Stimulated activated naive CD8-positive, alpha-beta T cell treated with anti-CD3 and anti-CD28 coated beads, Interleukin-15, Interleukin-2, amounts not matched to agents 100 U/mL and 50 U/mL, for 24 hours (primary cell): Measurements from ENCODE around the gene LRRC73.
"Not testable (repeated sequence)": the region's sequence is repeated elsewhere in the genome, so short reads cannot be mapped to it uniquely, and the experiment has no call there.

Experiments
- ATAC-seq: fragments of 150-1000 bp; cut with Tn5 transposase; one replicate; pipeline ENCODE4 v1.10.0; 2021
- DNase-seq: peaks from one replicate; pipeline ENCODE4 v3.0.0; 2021

Gene LRRC73

GRCh38 chr6:43492673-43493072 lies 17.5 kb downstream of the LRRC73 start:
- no peak for DNase-seq
- no peak for ATAC-seq

GRCh38 chr6:43491750-43492661 lies 18.1 kb downstream of the LRRC73 start:
- DNase-seq: no peak
- no peak for ATAC-seq

- DNase-seq: no peak
Measured at GRCh38 chr6:43490523-43490939, 19.6 kb downstream of the LRRC73 start.

GRCh38 chr6:43489277-43490072 lies 20.7 kb downstream of the LRRC73 start:
- no peak for ATAC-seq

More at GRCh38 chr6:43490523-43490939, 19.6 kb downstream of the LRRC73 start:
- ATAC-seq: no peak

DNA sequence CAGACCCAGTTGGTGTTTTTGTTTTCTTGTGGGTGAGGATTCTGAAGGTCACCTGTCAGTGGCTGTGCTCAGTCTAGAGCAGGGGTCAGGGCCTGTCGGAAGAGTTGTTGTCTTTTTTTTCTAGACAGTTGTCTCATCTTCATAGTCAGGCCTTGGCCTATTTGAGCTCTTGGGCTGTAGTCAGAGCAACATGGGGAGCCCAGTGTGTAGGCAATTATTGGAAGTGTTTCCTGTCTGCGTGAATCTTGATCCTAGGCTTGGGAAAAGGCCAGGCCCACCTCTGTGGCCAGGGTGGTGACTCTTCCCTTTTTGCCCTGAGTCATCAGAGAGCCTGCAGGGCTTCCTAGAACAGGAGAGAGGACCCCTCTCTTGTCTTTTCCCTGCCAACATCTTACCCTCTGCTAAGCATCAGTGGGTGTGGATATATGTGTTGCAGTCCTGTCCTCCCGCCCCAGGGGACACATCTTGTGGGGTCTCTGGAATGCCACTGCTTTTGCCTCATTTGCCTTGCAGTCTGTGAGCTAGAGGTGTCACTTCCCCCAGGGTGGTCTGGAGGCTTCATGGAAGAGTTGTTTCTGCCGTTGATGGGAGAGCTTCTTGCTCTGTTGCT lies 21.4 kb downstream of the LRRC73 start:
- no peak for ATAC-seq
- DNase-seq: no peak

More at GRCh38 chr6:43489277-43490072, 20.7 kb downstream of the LRRC73 start:
- no peak for DNase-seq

DNA sequence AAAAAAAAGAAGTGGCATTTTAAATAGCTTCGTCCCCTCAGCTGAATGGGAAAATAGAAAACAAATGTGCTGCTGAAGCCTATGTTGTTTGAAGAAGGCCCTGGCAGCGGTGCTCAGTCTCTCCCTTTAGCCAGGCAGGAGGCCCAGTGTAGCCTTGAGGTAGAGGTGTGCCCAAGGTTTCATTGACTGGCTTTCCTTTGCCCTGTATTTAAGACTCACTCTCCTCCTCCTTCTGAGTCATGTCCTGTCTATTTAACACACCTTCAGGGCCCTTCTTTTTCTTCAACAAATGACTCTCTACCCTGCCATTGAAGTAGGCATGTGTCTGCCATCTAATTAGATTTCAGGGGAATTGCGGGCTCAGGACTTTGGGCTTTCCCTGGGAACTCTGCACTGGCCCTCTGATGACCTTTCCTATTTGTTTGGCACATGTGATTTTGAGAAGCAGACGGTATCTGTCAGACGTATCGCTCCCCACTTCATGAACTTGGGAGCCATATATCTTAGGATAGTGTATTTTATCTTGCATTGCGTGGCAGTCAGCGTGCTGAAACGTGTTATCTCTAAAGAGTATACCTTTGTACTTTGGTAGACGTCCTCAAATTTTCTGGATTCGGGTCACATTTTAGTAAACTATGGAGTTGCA lies 28.4 kb downstream of the LRRC73 start:
- ATAC-seq: peak; percentile 29
- no peak for DNase-seq

GRCh38 chr6:43481075-43481474 lies 29.1 kb downstream of the LRRC73 start:
- no peak for DNase-seq
- ATAC-seq: no peak

GRCh38 chr6:43478008-43478372 lies 32.2 kb downstream of the LRRC73 start:
- DNase-seq (no peak), ATAC-seq (no peak)

DNA sequence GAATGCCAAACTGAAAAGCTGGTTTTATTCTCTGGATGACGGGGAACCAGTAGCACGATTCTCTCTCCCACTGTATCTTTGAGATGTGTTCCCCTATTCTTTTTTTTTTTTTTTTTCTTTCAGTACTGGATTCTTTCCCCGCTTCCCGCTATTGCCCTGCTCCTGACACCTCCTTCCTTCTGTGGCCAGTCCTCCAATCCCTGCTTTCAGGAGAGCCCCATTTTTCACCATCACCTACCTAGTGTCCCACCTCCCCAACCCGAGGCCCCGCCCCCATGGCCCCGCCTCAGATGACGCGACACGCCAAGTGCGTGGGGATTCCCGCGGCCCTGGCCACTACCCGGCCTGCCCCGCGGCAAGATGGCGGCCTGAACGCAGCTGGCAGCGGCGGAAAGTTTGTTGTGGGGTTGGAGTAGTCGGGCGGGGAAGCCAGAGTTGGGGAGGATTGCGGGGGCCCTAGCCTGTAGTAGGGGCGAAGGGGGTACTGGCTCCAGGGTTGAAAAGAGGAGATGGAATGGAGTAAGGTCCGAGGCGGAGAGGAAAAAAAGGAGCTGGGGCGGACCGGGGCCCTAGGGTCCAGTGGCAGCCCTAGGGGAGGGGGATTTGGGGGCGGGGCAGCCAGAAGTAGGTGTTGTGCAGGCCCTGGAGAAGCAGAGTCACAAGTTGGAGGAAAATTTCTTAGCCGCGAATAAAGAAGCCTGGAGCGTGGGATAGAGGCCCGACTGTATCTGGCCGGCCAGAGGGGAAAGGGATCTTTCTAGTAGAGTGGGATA lies 32.7 kb downstream of the LRRC73 start, which contains the start of gene TJAP1:
TJAP1 (plus strand) TSS at position 336 of the 773 bp plus-strand sequence. CDS start 21,432 bp downstream, outside the sequence.
- peak; percentile 100 for DNase-seq
- ATAC-seq: peak; percentile 100

- no peak for ATAC-seq
- no peak for DNase-seq
Measured at GRCh38 chr6:43476746-43477145, 33.4 kb downstream of the LRRC73 start.

DNA sequence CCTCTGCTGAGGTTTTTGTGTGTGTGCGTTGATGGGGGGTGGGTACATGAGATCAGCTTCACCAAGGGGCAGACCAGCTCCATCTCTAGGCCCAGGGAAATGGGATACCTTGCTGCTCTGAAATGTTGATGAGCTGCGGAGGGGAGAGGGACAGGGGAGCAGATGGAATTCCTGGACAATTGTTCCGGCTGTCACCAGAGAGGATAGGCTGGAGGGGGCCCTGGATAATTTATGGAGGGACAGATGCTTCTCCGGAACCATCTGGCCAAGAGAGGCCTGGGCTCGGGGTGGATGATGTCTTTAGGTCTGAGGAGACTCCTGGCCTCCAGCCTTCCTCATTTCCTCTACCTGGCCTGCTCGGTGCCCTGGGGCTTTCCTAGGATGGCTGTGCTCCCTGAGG lies 34.6 kb downstream of the LRRC73 start:
- DNase-seq (no peak), ATAC-seq (no peak)

GRCh38 chr6:43472515-43472914 lies 37.6 kb downstream of the LRRC73 start:
- ATAC-seq (no peak), DNase-seq (no peak)

GRCh38 chr6:43471399-43471798 lies 38.7 kb downstream of the LRRC73 start:
- ATAC-seq (no peak), DNase-seq (no peak)

- no peak for DNase-seq
- ATAC-seq: no peak
Measured at GRCh38 chr6:43469947-43470346, 40.2 kb downstream of the LRRC73 start.

DNA sequence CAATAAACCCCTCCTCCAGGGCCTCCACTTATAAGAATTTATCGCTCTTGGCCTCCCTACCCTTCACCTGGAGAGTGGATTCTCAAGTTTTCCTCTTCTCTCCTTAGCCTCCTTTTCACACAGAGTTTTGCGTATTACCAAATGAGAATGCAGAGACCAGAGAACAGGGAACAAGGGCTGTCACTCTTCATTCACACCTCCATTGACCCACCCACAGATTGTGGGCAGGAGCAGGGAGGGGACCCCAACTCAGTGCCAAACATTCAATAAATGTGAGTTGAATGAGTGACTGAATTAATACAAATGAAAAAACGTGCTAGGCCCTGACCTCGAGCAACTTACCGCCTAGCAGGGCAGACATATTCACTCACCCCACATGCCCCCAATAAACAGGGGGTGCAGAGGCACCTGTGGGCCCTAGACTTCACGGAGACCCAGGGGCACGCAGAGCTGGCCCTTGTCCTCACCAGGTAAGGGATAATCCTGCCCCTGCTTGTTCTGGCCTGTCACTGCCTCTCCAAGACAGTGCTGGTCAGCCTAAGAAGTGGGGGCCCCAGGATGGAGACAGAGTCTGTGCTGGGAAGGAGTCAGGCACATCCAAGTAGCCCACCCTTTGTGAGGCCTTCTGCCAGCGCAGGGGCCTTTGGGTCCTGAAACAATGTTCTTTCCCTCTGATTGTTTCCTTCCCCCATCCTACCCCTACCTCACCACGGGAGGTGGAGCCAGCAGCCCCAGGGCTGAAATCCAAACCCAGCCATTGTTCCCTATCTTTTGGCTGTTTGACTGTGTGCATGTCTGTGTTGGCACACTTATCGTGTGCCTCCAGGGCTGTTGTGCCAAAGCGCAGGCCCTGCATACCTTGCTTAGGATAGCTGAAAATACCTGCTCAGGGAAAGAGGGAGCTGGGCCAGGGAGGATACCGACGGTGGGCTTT lies 41.1 kb downstream of the LRRC73 start:
- DNase-seq: no peak
- ATAC-seq: no peak

DNA sequence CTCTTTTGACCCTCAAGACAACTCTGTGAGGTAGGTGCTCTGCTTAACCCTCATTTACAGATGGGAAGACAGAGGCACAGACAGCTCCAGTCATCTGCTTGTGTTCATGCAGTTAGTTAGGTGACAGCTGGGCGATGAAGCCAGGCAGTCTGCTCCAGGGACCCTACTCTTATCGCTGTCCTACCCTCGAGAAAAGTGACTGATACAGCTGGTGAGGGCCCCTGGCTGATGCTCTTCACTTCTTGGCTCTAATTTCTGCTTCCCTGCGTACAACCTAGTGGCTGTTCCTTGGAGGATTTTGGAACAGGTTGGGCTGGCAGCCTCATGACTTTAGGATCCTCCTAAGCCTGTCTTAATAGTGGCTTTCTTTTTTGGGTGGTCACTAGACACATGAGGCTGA lies 41.9 kb downstream of the LRRC73 start:
- no peak for DNase-seq
- ATAC-seq: no peak

DNA sequence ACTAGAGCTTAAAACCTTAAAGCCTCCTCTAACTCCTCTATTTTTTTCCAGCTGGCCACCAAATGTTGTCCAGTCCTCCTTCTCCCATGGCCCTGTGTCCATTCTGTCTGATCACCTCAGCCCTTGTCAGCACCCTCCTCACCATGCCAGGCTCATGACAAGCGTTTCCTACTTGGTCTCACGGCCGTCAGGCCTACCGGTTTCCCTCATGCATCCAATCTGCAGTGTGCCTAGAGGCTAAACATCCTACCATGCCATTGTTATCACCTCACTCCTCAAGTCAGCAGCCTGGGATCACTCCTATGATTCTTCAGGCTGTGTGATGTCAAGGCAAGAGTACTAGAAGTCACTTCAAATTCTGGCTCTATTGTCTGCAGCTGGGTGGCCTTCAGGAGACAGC lies 42.4 kb downstream of the LRRC73 start:
- DNase-seq (no peak), ATAC-seq (no peak)

- ATAC-seq, DNase-seq: not testable (repeated sequence)
Measured at GRCh38 chr6:43467265-43467664, 42.9 kb downstream of the LRRC73 start.

GRCh38 chr6:43465948-43466347 lies 44.2 kb downstream of the LRRC73 start:
- DNase-seq (no peak), ATAC-seq (peak; percentile 72)

- DNase-seq (no peak), ATAC-seq (no peak)
Measured at GRCh38 chr6:43464337-43464736, 45.8 kb downstream of the LRRC73 start.
